Chondrocyte (in vitro differentiated cells): Measurements from ENCODE around the gene ZCCHC24. TPM values are rescaled to one million over a fixed set of nuclear protein-coding genes. Genes with fewer than 3 reads are reported as not detected.

ENCODE experiments used
- DNase-seq: peaks from one replicate; pipeline ENCODE4 v3.0.0; 2021; ENCODE audit warnings: mixed read lengths, low spot score
- H3K27ac Mint-ChIP-seq: one replicate; pipeline ENCODE4 v1.8.0; 2021; ENCODE audit warnings: mild to moderate bottlenecking, moderate library complexity, mixed read lengths; ENCODE audit not compliant: unreplicated experiment
- H3K27me3 Mint-ChIP-seq: 2 replicates; pipeline ENCODE4 v1.8.0; 2021; ENCODE audit warnings: low read depth, mixed read lengths
- H3K36me3 Mint-ChIP-seq: 2 replicates; pipeline ENCODE4 v1.8.0; 2021; ENCODE audit warnings: low read depth, mixed read lengths
- H3K4me1 Mint-ChIP-seq: 2 replicates; pipeline ENCODE4 v1.8.0; 2021; ENCODE audit warnings: low read depth, mild to moderate bottlenecking, mixed read lengths
- H3K4me3 Mint-ChIP-seq: one replicate; pipeline ENCODE4 v1.8.0; 2021; ENCODE audit warnings: mild to moderate bottlenecking, moderate library complexity, mixed read lengths; ENCODE audit not compliant: unreplicated experiment
- H3K9me3 Mint-ChIP-seq: 2 replicates; pipeline ENCODE4 v1.8.0; 2021; ENCODE audit warnings: low read depth, mixed read lengths
- total RNA-seq: library from RNA; stranded (reverse); gene quantifications from 3 replicates; pipeline ENCODE4 v1.2.1, GENCODE V29; 2021
- TF ChIP-seq, protein P1 (sequence below): fragments of 200-600 bp; sonication (generic); IDR thresholded peaks from 2 replicates; pipeline ENCODE4 v1.5.0; 2021; ENCODE audit warnings: antibody characterized with exemption, mild to moderate bottlenecking, moderate library complexity

The ZCCHC24 gene
- total RNA-seq, 1 donor from 2014 or later, result 45.1 TPM

GRCh38 chr10:79422178-79422892 lies 23.1 kb downstream of the ZCCHC24 start:
- Mint-ChIP-seq H3K4me3 (peak overlapping the region; percentile 25), H3K9me3 (no peaks in the 10 kb centered on the region), H3K36me3 (peaks cover 21% of the 10 kb centered on the region), H3K27ac (peak overlapping the region; percentile 89), H3K27me3 (no peaks in the 10 kb centered on the region), H3K4me1 (peaks cover 34% of the 10 kb centered on the region)
- TF ChIP-seq, protein P1, sequence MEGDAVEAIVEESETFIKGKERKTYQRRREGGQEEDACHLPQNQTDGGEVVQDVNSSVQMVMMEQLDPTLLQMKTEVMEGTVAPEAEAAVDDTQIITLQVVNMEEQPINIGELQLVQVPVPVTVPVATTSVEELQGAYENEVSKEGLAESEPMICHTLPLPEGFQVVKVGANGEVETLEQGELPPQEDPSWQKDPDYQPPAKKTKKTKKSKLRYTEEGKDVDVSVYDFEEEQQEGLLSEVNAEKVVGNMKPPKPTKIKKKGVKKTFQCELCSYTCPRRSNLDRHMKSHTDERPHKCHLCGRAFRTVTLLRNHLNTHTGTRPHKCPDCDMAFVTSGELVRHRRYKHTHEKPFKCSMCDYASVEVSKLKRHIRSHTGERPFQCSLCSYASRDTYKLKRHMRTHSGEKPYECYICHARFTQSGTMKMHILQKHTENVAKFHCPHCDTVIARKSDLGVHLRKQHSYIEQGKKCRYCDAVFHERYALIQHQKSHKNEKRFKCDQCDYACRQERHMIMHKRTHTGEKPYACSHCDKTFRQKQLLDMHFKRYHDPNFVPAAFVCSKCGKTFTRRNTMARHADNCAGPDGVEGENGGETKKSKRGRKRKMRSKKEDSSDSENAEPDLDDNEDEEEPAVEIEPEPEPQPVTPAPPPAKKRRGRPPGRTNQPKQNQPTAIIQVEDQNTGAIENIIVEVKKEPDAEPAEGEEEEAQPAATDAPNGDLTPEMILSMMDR, result no peak
- peak; percentile 80 for DNase-seq

DNA sequence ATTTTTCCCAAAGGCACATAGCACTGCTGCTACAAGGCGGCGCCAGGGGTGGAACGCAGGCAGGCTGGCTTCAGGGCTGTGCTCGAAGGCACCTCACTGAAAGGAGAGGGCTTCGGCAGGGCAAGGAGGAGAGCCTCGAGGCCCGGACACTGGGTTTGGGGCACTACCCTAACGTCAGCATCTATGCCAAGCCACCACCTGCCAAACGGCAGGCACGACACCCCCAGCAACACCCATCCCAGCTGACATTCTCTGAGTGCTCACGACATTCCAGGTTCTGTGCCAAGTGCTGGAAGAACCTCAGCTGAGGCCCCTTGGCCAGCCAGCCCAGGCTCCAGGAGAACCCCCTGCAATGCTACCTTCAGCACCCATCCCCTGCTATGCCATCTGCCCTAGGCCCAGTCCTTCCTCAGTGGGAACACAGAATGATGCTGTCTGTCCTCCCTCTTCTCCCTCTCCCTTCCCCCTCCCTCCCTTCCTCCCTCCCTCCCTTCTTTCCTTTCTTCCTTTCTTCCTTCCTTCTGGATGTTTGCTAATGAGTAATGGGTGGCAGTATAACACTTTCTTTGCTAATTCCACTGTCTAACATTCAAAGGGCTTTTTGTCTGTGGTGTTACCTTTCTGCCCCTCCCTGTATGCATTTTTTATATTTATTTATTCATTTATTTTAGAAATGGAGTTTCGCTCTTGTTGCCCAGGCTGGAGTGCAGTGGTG lies 24.3 kb downstream of the ZCCHC24 start:
- Mint-ChIP-seq H3K27me3 (no peaks in the 10 kb centered on the region), H3K4me3 (no peak overlapping the region), H3K4me1 (peaks cover 34% of the 10 kb centered on the region), H3K27ac (peak overlapping the region; percentile 49), H3K36me3 (peaks cover 21% of the 10 kb centered on the region), H3K9me3 (no peaks in the 10 kb centered on the region)
- TF ChIP-seq, protein P1, result no peak
- peak; percentile 81 for DNase-seq

GRCh38 chr10:79418886-79419595 lies 26.4 kb downstream of the ZCCHC24 start:
- DNase-seq, result peak; percentile 58
- TF ChIP-seq, protein P1, result no peak
- Mint-ChIP-seq H3K4me3 (no peak overlapping the region), H3K27ac (no peak overlapping the region), H3K27me3 (no peaks in the 10 kb centered on the region), H3K36me3 (peaks cover 16% of the 10 kb centered on the region), H3K9me3 (no peaks in the 10 kb centered on the region), H3K4me1 (peaks cover 27% of the 10 kb centered on the region)

DNA sequence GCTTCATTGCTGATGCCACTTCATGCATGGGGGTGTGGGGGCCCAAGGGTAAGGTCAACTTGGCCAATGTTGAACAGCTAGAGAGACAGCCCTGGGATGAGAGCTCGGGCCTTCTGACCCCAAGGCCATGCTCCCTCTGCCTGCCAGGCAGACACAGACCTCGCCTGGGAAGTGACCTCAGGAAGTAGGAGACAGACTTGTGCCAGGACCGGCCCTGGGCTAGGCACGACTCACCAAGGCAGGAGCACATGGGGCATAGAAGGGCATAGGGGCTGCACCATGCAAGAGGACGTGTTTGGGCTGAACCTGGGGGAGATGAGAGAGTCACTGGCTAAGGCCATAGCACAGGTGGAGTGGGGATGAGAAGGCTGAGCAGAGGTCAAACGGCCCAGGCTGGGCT lies 27.1 kb downstream of the ZCCHC24 start:
- DNase-seq, result no peak
- no peak overlapping the region for H3K27ac Mint-ChIP-seq
- peaks cover 30% of the 10 kb centered on the region for H3K4me1 Mint-ChIP-seq

More for the DNA sequence above, 27.1 kb downstream of the ZCCHC24 start:
- Mint-ChIP-seq H3K27me3 (no peaks in the 10 kb centered on the region), H3K4me3 (no peak overlapping the region), H3K9me3 (no peaks in the 10 kb centered on the region), H3K36me3 (peaks cover 19% of the 10 kb centered on the region)
- TF ChIP-seq, protein P1, result no peak
